NCI-H128 (cell line): ENCODE measurements around the gene SPON2.

ENCODE experiments used
- DNase-seq: peaks from one replicate; lab custom pipeline; 2025; ENCODE audit not compliant: unreplicated experiment; lab: John Stamatoyannopoulos, UW

SPON2 gene

GRCh38 chr4:1195109-1195671 lies 22.8 kb upstream of the SPON2 start:
- no peak for DNase-seq

DNA sequence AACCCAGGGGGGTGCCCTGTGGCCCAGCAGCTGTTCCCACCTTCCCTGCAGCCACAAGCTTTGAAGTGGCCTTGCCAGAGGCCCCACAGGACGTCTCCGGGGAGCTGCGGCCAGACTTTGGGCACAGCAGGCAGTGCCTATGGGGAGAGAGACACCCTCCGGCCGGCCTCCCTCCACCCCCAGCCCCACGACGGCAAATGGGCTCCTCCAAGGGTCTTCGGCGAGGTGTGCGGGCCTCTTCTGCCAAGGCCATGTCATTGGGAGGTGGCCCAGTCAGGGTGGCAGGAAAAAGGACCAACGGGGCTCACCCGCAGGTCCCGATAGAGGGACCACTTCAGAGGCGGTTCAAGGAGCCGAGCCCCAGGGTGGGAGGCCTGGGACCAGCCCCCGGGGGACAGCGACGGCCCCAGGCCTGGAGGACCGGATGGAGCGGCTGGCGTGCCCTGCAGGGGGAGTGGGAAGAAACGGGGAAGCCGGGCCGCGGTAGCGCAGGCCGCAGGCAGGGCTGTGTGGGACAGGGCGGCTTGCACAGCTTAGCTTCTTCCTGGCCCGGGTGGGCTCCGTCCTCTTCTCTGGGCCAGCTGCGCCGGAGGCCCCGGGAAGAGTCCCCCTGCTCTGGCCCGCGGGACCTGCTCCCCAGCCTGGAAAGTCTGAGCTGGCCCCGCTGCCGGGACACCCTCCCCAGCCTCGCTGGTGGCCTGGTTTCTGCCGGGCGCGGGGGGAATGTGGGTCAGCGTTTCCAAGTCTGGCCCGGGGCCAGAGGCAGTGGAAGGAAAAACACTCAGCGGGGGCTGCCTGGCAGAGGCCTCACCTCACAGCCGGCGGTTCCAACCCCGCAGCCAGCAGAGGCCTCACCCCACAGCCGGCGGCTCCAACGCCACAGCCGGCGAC lies 21.9 kb upstream of the SPON2 start:
- no peak for DNase-seq

DNA sequence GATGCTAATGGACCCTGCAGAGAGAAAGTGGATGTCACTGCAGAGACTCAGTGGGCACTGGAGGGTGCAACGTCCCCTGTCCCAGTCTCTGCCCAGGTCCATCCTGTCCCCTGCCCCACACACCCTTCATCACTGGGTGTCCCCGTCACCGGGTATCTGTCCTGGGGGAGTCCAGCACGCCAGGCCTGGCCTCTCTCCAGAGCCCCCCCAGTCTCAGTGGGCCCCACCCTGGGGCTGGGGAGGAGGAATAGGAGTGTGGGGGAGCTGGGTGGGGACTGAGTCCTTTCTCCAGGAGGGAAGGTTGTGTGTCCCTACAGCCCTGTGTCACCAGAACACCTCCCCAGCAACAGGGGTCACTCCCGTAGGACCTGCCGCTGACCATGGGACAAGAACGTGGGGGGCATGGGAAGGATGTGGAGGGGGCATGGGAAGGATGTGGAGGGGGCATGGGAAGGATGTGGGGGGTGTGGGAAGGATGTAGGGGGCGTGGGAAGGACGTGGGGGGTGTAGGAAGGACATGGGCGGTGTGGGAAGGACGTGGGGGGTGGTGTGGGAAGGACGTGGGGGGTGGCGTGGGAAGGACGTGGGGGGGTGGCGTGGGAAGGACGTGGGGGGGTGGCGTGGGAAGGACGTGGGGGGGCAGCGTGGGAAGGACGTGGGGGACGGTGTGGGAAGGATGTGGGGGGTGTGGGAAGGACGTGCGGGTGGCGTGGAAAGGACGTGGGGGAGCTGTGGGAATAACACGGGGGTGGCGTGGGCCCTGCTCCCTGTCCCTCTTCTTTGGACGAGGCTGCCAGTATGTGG lies 21.0 kb upstream of the SPON2 start:
- DNase-seq, result no peak

DNA sequence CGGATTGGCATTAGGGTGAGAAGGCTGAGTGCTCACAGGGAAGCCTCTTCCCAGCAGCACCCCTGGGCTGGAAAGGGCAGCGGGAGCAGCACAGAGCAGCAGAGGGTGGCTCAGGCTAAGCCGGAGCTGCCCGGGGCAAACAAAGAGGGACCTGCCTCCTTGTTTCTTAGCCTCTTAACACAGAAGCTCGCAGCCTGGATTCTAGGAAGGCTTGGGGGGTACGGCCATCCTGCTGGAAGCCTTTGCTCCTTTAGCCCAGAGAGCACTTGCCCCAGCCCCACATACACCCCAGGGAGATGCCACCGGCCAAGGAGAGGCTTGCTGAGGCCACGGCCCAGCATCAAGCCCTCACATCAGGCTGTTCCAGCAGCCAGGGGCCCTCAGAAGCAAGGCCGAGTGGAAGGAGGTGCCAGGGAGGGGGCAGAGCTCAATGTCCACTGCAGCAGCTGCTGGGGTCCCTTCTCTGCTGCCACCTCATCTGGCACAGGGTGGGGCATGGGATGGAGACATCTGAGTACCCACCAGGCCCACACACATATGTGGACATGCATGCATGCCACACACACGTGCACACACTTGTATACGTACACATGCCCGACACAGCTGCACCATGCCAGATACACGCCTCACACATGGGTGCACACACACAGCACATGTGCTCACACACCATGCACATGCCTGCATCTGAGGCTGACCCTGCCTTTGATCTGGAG lies 20.3 kb upstream of the SPON2 start:
- DNase-seq, result no peak

GRCh38 chr4:1192091-1192492 lies 19.7 kb upstream of the SPON2 start:
- DNase-seq, result no peak

DNA sequence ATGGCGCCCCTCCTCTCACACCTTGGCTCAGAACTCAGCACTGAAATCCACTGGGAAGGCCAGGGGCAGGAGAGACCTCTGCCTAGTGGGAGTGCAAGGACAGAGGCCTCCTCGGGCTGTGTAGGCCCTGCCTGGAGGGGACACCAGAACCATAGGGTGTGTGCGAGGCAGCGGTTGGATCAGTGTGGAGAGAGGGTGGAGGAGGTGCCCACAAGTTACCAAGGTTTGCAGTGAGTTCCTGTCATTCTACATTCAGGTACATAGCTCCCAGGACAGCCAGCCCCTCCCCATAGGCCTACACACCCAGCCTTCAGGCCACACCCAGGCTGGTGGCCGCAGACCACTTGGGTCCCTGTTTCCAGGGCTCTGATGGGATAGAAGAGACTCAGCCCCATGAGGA lies 19.2 kb upstream of the SPON2 start:
- DNase-seq, result no peak

DNA sequence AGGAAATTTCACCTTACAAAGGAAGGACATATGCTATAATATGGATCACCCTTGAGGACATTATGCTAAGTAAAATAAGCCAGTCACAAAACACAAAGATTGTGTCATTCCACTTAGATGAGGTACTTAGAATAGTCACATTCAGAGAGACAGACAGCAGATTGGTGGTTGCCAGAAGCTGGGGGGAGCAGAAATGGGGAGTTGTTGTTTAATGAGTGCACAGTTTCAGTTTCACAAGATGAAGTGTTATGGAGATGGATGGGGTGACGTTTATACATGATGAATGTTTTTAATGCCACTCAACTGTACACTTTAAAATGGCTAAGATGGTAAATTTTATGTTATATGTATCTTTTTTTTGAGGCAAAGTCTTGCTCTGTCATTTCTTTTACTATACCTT lies 14.8 kb upstream of the SPON2 start:
- no peak for DNase-seq

- DNase-seq, result no peak
These were observed 11.8 kb upstream of the SPON2 start for GRCh38 chr4:1183985-1184773.

- DNase-seq, result no peak
These were observed 9.9 kb upstream of the SPON2 start for GRCh38 chr4:1182313-1182712.

DNA sequence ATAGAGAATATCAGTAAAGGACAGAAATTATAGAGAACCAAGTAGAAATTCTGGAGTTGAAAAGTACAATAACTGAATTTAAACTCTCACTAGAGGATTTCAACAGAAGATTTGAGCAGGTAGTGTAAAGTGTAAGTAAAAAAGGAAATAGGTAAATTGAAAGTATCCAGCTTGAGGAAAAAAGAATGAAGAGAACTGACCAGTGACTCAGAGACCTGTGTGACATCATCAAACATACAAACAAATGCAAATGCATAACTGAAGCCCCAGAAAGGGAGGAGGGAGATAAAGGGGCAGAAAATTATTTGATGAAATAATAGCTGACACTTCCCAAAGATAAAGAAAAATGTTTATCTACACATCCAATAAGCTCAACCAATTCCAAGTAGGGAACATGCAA lies 8.3 kb upstream of the SPON2 start:
- DNase-seq, result no peak

DNA sequence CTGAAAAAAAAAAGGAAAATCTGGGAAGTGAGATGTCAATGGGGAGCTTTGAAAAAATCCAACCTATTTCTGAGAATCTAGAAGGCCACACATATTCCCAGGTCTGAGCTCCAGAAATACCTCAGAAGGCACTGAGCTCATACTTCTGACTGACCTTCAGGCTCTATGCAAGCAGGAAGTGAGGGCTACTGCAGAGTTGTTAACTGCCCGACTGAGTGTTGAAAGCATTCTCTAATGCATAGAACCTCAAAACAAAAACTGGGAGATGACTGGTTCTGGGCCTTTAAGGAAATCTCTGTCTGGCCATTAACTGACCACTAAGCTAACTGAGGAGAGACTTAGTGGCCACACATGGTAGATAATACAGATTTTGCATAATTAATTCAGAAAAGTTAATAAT lies 7.6 kb upstream of the SPON2 start:
- DNase-seq, result no peak

DNA sequence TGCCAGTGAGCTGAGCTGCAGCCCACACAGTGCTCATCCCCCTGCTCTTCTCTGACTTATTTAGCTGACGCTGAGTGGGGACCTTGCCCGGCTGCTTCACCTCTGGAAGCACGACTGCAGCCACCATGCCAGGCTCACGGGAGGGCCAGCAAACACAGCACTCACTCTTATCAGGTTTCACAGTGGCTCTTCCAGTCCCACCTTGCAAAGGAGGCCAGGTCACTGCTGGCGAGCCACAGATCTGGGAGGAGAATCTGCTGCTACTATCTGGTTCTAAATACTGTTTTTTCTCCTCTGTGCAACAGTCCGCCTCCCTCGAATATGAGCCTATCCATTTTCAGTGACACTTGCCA lies 6.7 kb upstream of the SPON2 start:
- DNase-seq, result no peak

- DNase-seq, result no peak
These were observed 6.1 kb upstream of the SPON2 start for GRCh38 chr4:1178300-1179088.

GRCh38 chr4:1177274-1178141 lies 5.1 kb upstream of the SPON2 start:
- DNase-seq, result no peak

- DNase-seq, result no peak
These were observed 4.3 kb upstream of the SPON2 start for GRCh38 chr4:1176398-1177273.

GRCh38 chr4:1175635-1176229 lies 3.3 kb upstream of the SPON2 start:
- DNase-seq, result no peak

DNA sequence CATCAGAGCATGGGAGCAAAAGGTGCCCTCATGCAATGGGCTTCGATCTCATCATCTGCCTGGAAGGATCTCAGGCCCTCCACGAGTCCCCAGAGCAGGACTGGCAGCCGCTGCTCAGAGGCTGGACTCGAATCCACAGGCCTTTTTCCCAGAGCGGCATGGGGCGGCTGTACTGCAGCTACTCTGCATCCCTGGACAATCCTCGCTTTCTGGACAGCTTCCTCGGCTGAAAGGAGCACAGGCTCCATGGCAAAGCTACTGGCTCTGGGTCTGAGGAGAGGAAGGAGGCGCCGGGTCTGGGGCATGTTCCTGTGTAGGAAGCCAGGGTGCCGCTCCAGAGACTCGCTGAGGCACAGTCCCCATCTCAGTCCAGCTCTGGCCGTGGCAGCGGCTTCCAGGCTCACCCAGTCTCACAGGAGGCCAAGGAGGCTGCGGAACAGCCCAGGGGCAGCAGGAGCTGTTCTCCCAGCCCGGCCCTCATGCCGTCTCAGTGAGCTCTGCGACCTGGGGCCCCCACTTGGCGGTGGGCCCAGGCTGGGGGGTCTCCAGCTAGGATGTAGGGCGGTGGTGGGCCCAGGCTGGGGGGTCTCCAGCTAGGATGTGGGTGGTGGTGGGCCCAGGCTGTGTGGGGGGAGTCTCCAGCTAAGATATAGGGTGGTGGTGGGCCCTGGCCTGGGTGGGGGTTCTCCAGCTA lies 2.7 kb upstream of the SPON2 start:
- DNase-seq, result no peak
